OCI-LY7 (cell line): ENCODE results near the gene TWIST2. TPM values are rescaled to one million over a fixed set of nuclear protein-coding genes. Genes with fewer than 3 reads are reported as not detected.

Source experiments
- BruUV-seq: library from RNA; stranded (reverse); fragments of 400-500 nt; replicated peaks from 2 replicates; lab custom pipeline; 2021; lab: Mats Ljungman, UMichigan
- CTCF ChIA-PET: fragments of 300-600 bp; sonication (Branson Sonifier 250); formaldehyde crosslinking; loops from one replicate; lab custom pipeline; 2022; ENCODE audit warnings: antibody characterized with exemption; ENCODE audit not compliant: unreplicated experiment; lab: Charles Lee
- POLR2A ChIA-PET: fragments of 300-600 bp; sonication (Branson Sonifier 250); formaldehyde crosslinking; loops from one replicate; lab custom pipeline; 2022; ENCODE audit warnings: antibody characterized with exemption; lab: Charles Lee
- DNase-seq: peaks from one replicate; pipeline ENCODE4 v3.0.0-alpha.2; 2015; ENCODE audit warnings: low spot score
- H2AFZ ChIP-seq: fragments of 200-600 bp; sonication (generic), shearing (Covaris generic); 2 replicates; pipeline ENCODE4 v1.6.1; 2014; ENCODE audit warnings: mild to moderate bottlenecking, antibody characterized with exemption, low read length, moderate library complexity
- H3K27ac ChIP-seq: fragments of 200-600 bp; sonication (generic); 2 replicates; pipeline ENCODE4 v1.5.1; 2014; ENCODE audit warnings: mixed run types, low read depth, mild to moderate bottlenecking, moderate library complexity, low read length, inconsistent platforms; ENCODE audit not compliant: poor library complexity, severe bottlenecking
- H3K36me3 ChIP-seq: fragments of 200-600 bp; sonication (generic); 2 replicates; pipeline ENCODE4 v1.6.1; 2014; ENCODE audit warnings: mild to moderate bottlenecking, antibody characterized with exemption, low read length, moderate library complexity, mixed read lengths; ENCODE audit not compliant: insufficient read depth
- H3K4me1 ChIP-seq: fragments of 200-600 bp; sonication (generic); 2 replicates; pipeline ENCODE4 v1.5.1; 2014; ENCODE audit warnings: mild to moderate bottlenecking, low read length; ENCODE audit not compliant: insufficient read depth, poor library complexity, severe bottlenecking
- H3K4me2 ChIP-seq: fragments of 200-600 bp; sonication (generic); 2 replicates; pipeline ENCODE4 v1.6.1; 2014; ENCODE audit warnings: mild to moderate bottlenecking, low read length
- H3K4me3 ChIP-seq: fragments of 200-600 bp; sonication (generic); 2 replicates; pipeline ENCODE4 v1.5.1; 2014; ENCODE audit warnings: mild to moderate bottlenecking, low read depth, low read length; ENCODE audit not compliant: poor library complexity, severe bottlenecking
- H3K79me2 ChIP-seq: fragments of 200-600 bp; sonication (generic); 2 replicates; pipeline ENCODE4 v1.6.1; 2016; ENCODE audit warnings: low read depth, mild to moderate bottlenecking, low read length, moderate library complexity, mixed read lengths; ENCODE audit not compliant: insufficient read depth
- H3K9me2 ChIP-seq: fragments of 200-600 bp; sonication (generic); 2 replicates; pipeline ENCODE4 v1.6.1; 2016; ENCODE audit warnings: mild to moderate bottlenecking, low read length, mixed read lengths; ENCODE audit not compliant: insufficient read depth
- H3K9me3 ChIP-seq: fragments of 200-600 bp; sonication (generic); 2 replicates; pipeline ENCODE4 v1.6.1; 2014; ENCODE audit warnings: mild to moderate bottlenecking, mixed run types, low read length, mixed read lengths
- H4K20me1 ChIP-seq: fragments of 200-600 bp; sonication (generic); 2 replicates; pipeline ENCODE4 v1.6.1; 2014; ENCODE audit warnings: mild to moderate bottlenecking, antibody characterized with exemption, low read length, moderate library complexity, mixed read lengths; ENCODE audit not compliant: insufficient read depth
- CTCF ChIP-seq: fragments of 200-600 bp; sonication (generic); conservative IDR thresholded peaks from 2 replicates; pipeline ENCODE4 v1.5.1; 2014; ENCODE audit warnings: mild to moderate bottlenecking, antibody characterized with exemption, low read length, moderate library complexity, mixed read lengths
- EZH2phosphoT487 ChIP-seq: fragments of 200-600 bp; sonication (generic); IDR thresholded peaks from 2 replicates; pipeline ENCODE4 v1.6.1; 2018; ENCODE audit warnings: low read depth, borderline replicate concordance, mild to moderate bottlenecking, mixed run types, antibody characterized with exemption, low read length, moderate library complexity, mixed read lengths
- intact Hi-C: fragments of 100-400 bp; cut with micrococcal nuclease; formaldehyde crosslinking; loops from one replicate; pipeline ENCODE4 v1.10.0; 2022; ENCODE audit not compliant: unreplicated experiment
- total RNA-seq, 2 experiments: library from RNA; depleted of rRNA in 1 of 2; stranded (reverse); fragments of >200 nt in 1 of 2; shearing (Covaris generic) in 1 of 2; gene quantifications; 2 replicates each; pipeline ENCODE4 v1.2.3, GENCODE V29; 2014 to 2022

TWIST2 gene
- total RNA-seq, 2 experiments from 2014 or later: not detected

GRCh38 chr2:238879621-238880377 lies 31.9 kb downstream of the TWIST2 start:
- POLR2A ChIA-PET: no interaction called here
- no peak overlapping the region for H3K27ac ChIP-seq
- no peaks in the 10 kb centered on the region for H3K4me1 ChIP-seq
- H3K79me2 ChIP-seq: no peaks in the 10 kb centered on the region
- no peaks in the 10 kb centered on the region for H3K36me3 ChIP-seq
- no peak overlapping the region for H3K4me3 ChIP-seq
- TF ChIP-seq EZH2phosphoT487: no peak
- no peak for TF ChIP-seq CTCF
- H4K20me1 ChIP-seq: no peaks in the 10 kb centered on the region
- no peak overlapping the region for H2AFZ ChIP-seq
- H3K4me2 ChIP-seq: no peak overlapping the region
- H3K9me3 ChIP-seq: no peaks in the 10 kb centered on the region
- CTCF ChIA-PET: no interaction called here
- no TSS peak for BruUV-seq
- H3K9me2 ChIP-seq: no peaks in the 10 kb centered on the region
- intact Hi-C loops: no loop called here
- DNase-seq: no peak

- Histone ChIP-seq H3K9me2 (no peaks in the 10 kb centered on the region), H3K27ac (no peak overlapping the region), H4K20me1 (no peaks in the 10 kb centered on the region), H3K4me1 (no peaks in the 10 kb centered on the region), H3K4me3 (no peak overlapping the region), H3K36me3 (no peaks in the 10 kb centered on the region), H2AFZ (no peak overlapping the region), H3K9me3 (no peaks in the 10 kb centered on the region), H3K4me2 (no peak overlapping the region), H3K79me2 (no peaks in the 10 kb centered on the region)
- no TSS peak for BruUV-seq
- CTCF ChIA-PET: no interaction called here
- DNase-seq: no peak
- TF ChIP-seq CTCF (no peak), EZH2phosphoT487 (no peak)
- POLR2A ChIA-PET: no interaction called here
- intact Hi-C loops: no loop called here
Measured at GRCh38 chr2:238881353-238882081, 33.6 kb downstream of the TWIST2 start.
